Panc1 (cell line): ENCODE measurements around the gene DLGAP1. TPM values are rescaled to one million over a fixed set of nuclear protein-coding genes. Genes with fewer than 3 reads are reported as not detected.

Experiments
- ATAC-seq: fragments of 200-7000 bp; cut with Tn5 transposase; 2 replicates; pipeline ENCODE4 v1.9.1; 2020; ENCODE audit warnings: mild to moderate bottlenecking, moderate library complexity
- BruUV-seq: library from RNA; stranded (reverse); fragments of 400-500 nt; replicated peaks from 2 replicates; lab custom pipeline; 2021; lab: Mats Ljungman, UMichigan
- CTCF ChIA-PET: fragments of 300-600 bp; sonication (Branson Sonifier 250); formaldehyde crosslinking; loops from one replicate; lab custom pipeline; 2022; ENCODE audit warnings: antibody characterized with exemption; lab: Charles Lee
- POLR2A ChIA-PET: fragments of 300-600 bp; sonication (Branson Sonifier 250); formaldehyde crosslinking; loops from one replicate; lab custom pipeline; 2022; ENCODE audit warnings: antibody characterized with exemption; lab: Charles Lee
- DNase-seq: peaks from one replicate; pipeline ENCODE4 v3.0.0-alpha.2; 2010; ENCODE audit warnings: low read depth, low spot score
- H3K27ac ChIP-seq: 2 replicates; pipeline ENCODE4 v1.5.1; 2011; ENCODE audit warnings: mild to moderate bottlenecking, low read length, inconsistent platforms
- H3K27me3 ChIP-seq: fragments of 200-500 bp; sonication (Bioruptor generic); 2 replicates; pipeline ENCODE4 v1.6.0; 2014; ENCODE audit warnings: low read length, inconsistent platforms; ENCODE audit not compliant: control insufficient read depth, insufficient read depth
- H3K36me3 ChIP-seq: fragments of 200-500 bp; sonication (Bioruptor generic); 2 replicates; pipeline ENCODE4 v1.5.1; 2014; ENCODE audit warnings: inconsistent platforms, mild to moderate bottlenecking, low read length, moderate library complexity; ENCODE audit not compliant: control insufficient read depth, insufficient read depth
- H3K4me1 ChIP-seq: 2 replicates; pipeline ENCODE4 v1.5.1; 2011; ENCODE audit warnings: inconsistent platforms, mild to moderate bottlenecking, low read length, moderate library complexity; ENCODE audit not compliant: control insufficient read depth, insufficient read depth
- H3K4me3 ChIP-seq, 2 experiments: 2 replicates each; pipeline ENCODE4 v1.5.1; 2011 to 2012; ENCODE audit warnings: low read depth in 2 of 2, low read length in 2 of 2, mild to moderate bottlenecking in 2 of 2, inconsistent platforms in 1 of 2, moderate library complexity in 1 of 2
- H3K9me3 ChIP-seq: fragments of 200-500 bp; sonication (Bioruptor generic); 2 replicates; pipeline ENCODE4 v1.5.1; 2014; ENCODE audit warnings: low read depth, mild to moderate bottlenecking, inconsistent platforms, low read length, moderate library complexity; ENCODE audit not compliant: control insufficient read depth, insufficient read depth
- POLR2AphosphoS5 ChIP-seq: IDR thresholded peaks from 2 replicates; pipeline ENCODE4 v1.6.1; 2012; ENCODE audit warnings: mild to moderate bottlenecking, low read depth, low read length, moderate library complexity
- SIN3A ChIP-seq: IDR thresholded peaks from 2 replicates; pipeline ENCODE4 v1.6.1; 2012; ENCODE audit warnings: low read depth, mild to moderate bottlenecking, low read length, moderate library complexity, borderline replicate concordance; ENCODE audit not compliant: insufficient read depth
- TCF7L2 ChIP-seq: IDR thresholded peaks from 2 replicates; pipeline ENCODE4 v1.6.1; 2011; ENCODE audit warnings: mild to moderate bottlenecking, low read depth, low read length, inconsistent platforms
- in situ Hi-C: cut with HindIII; loops from 2 replicates; pipeline ENCODE4 v1.10.0; 2016; ENCODE audit warnings: low sequenced_read_pairs, low pct_unique_long_range_greater_than_20kb
- intact Hi-C: fragments of 100-400 bp; cut with micrococcal nuclease; formaldehyde crosslinking; loops from one replicate; pipeline ENCODE4 v1.10.0; 2022; ENCODE audit not compliant: unreplicated experiment
- total RNA-seq: library from RNA; stranded (reverse); gene quantifications from one replicate; pipeline ENCODE4 v1.2.1, GENCODE V29; 2021; ENCODE audit not compliant: unreplicated experiment
- TF ChIP-seq, protein P1 (sequence below), 2 experiments: IDR thresholded peaks; 2 replicates each; pipeline ENCODE4 v1.6.1; 2011 to 2012; ENCODE audit warnings: low read depth in 2 of 2, control low read depth in 1 of 2, low read length in 1 of 2, mild to moderate bottlenecking in 1 of 2, moderate library complexity in 1 of 2; ENCODE audit not compliant: insufficient read depth in 1 of 2
- TF ChIP-seq, protein P2 (sequence below): fragments of 450-650 bp; IDR thresholded peaks from 2 replicates; pipeline ENCODE4 v1.5.1; 2017; ENCODE audit warnings: mild to moderate bottlenecking

The DLGAP1 gene
- total RNA-seq, 1 experiment from 2014 or later: 1.8 TPM

DNA sequence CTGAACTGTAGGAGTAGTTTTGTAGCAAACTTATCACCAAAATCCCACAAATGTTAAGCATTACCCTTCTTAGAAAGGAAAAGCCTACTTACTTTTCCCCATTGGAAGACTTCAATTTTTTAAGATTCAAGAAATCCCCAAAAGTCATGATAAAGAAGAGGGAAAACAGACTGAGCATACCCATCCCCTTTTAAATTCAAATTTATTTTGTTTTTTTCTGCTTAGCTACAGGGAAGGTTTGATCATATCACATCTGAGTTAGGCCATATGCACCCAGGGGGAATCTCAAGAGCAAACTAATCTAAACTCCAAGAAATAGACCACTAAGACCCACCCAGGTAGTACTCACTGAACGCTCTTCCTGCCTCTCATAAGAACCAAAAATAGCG lies 830.6 kb downstream of the DLGAP1 start:
- TF ChIP-seq TCF7L2: no peak
- TF ChIP-seq, protein P1, sequence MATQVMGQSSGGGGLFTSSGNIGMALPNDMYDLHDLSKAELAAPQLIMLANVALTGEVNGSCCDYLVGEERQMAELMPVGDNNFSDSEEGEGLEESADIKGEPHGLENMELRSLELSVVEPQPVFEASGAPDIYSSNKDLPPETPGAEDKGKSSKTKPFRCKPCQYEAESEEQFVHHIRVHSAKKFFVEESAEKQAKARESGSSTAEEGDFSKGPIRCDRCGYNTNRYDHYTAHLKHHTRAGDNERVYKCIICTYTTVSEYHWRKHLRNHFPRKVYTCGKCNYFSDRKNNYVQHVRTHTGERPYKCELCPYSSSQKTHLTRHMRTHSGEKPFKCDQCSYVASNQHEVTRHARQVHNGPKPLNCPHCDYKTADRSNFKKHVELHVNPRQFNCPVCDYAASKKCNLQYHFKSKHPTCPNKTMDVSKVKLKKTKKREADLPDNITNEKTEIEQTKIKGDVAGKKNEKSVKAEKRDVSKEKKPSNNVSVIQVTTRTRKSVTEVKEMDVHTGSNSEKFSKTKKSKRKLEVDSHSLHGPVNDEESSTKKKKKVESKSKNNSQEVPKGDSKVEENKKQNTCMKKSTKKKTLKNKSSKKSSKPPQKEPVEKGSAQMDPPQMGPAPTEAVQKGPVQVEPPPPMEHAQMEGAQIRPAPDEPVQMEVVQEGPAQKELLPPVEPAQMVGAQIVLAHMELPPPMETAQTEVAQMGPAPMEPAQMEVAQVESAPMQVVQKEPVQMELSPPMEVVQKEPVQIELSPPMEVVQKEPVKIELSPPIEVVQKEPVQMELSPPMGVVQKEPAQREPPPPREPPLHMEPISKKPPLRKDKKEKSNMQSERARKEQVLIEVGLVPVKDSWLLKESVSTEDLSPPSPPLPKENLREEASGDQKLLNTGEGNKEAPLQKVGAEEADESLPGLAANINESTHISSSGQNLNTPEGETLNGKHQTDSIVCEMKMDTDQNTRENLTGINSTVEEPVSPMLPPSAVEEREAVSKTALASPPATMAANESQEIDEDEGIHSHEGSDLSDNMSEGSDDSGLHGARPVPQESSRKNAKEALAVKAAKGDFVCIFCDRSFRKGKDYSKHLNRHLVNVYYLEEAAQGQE (IDR thresholded peaks at IDR 0.05; ENCODE audit: insufficient read depth in 1 of 2, low read depth in 2 of 2, low read length in 1 of 2): 0 out of 4 replicates have a peak, but pooled peaks of 1 of the 2 experiments have one; percentile 15
- ChIA-PET POLR2A (interaction anchor here (0.6 to 2.2 kb wide), 11 partner anchors 13 to 343 kb away, joined by 3 to 21 read pairs (median 3); no protein-coding TSS in a partner anchor), CTCF (interaction anchor here (1.4 kb wide), 1 partner anchor 39 kb away, joined by 3 read pairs; no protein-coding TSS in a partner anchor)
- peaks cover 50% of the 10 kb centered on the region for H3K4me1 ChIP-seq
- intact Hi-C loops: no loop called here
- in situ Hi-C loops: no loop called here
- H3K27ac ChIP-seq: peak overlapping the region; percentile 93
- H3K4me3 ChIP-seq: peak overlapping the region; percentile 2 to 26; a peak in 3 of 4 replicates
- H3K36me3 ChIP-seq: no peaks in the 10 kb centered on the region
- DNase-seq (no peak), ATAC-seq (no peak)
- no peaks in the 10 kb centered on the region for H3K27me3 ChIP-seq
- no peaks in the 10 kb centered on the region for H3K9me3 ChIP-seq
- TSS peak; percentile 97 for BruUV-seq

DNA sequence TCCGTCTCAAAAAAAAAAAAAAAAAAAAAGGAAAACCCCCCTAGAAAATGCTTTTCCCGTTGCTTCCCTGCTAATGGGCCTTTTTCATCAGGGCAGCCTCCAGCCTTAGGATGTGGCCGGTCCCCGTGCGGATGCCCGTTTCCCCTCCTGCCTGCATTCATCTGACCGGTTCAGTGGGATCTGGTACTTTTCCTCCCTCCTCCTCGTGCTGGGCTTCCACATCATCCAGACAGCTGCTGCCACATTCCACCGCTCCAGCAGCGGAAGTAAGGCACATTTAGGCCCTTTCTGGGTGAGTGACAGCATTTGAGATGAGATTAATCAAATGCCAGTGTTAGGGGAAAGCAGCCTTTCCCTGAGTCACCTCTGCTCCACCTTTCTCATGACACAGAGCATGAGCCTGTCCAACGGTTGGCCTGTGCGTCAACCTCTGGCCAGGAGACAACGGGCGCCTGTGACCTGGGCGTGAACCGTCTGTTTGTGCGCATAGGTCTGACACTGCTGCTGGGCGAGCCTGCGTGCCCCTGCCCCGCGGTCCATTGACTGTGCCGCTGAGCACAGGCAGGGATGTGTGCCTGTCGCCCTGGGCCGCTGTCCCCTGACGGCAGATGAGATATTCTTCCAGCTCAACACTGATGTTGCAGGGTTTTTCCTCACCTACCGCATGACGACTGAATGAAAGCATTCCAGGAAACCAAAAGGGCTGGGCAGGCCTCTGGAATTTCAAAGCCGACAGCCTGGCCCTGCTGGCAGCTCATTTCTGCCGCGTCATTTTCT lies 831.1 kb downstream of the DLGAP1 start:
- DNase-seq: peak; percentile 95
- intact Hi-C loops (no loop called here), in situ Hi-C loops (no loop called here)
- peaks cover 56% of the 10 kb centered on the region for H3K4me1 ChIP-seq
- ChIA-PET POLR2A (interaction anchor here (0.6 to 2.2 kb wide), 13 partner anchors 12 to 563 kb away, joined by 3 to 21 read pairs (median 4); no protein-coding TSS in a partner anchor), CTCF (interaction anchor here (1.4 kb wide), 1 partner anchor 38 kb away, joined by 3 read pairs; no protein-coding TSS in a partner anchor)
- no peaks in the 10 kb centered on the region for H3K36me3 ChIP-seq
- TF ChIP-seq, protein P2, sequence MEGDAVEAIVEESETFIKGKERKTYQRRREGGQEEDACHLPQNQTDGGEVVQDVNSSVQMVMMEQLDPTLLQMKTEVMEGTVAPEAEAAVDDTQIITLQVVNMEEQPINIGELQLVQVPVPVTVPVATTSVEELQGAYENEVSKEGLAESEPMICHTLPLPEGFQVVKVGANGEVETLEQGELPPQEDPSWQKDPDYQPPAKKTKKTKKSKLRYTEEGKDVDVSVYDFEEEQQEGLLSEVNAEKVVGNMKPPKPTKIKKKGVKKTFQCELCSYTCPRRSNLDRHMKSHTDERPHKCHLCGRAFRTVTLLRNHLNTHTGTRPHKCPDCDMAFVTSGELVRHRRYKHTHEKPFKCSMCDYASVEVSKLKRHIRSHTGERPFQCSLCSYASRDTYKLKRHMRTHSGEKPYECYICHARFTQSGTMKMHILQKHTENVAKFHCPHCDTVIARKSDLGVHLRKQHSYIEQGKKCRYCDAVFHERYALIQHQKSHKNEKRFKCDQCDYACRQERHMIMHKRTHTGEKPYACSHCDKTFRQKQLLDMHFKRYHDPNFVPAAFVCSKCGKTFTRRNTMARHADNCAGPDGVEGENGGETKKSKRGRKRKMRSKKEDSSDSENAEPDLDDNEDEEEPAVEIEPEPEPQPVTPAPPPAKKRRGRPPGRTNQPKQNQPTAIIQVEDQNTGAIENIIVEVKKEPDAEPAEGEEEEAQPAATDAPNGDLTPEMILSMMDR: no peak
- TF ChIP-seq, protein P1 (IDR thresholded peaks at IDR 0.05; ENCODE audit: insufficient read depth in 1 of 2, low read depth in 2 of 2, low read length in 1 of 2): no peak; a peak in 1 of 4 replicates
- TF ChIP-seq SIN3A: no peak
- peak; percentile 80; the same call in 1 of the 2 replicates for TF ChIP-seq POLR2AphosphoS5
- peak; percentile 83 for TF ChIP-seq TCF7L2
- H3K9me3 ChIP-seq: no peaks in the 10 kb centered on the region
- H3K27ac ChIP-seq: peak overlapping the region; percentile 93
- no peaks in the 10 kb centered on the region for H3K27me3 ChIP-seq
- ATAC-seq: peak; percentile 88
- BruUV-seq: no TSS peak
- H3K4me3 ChIP-seq: peak overlapping the region; percentile 2 to 26; a peak in 3 of 4 replicates
